Measurements from ENCODE around the gene SLC1A2.

DNA sequence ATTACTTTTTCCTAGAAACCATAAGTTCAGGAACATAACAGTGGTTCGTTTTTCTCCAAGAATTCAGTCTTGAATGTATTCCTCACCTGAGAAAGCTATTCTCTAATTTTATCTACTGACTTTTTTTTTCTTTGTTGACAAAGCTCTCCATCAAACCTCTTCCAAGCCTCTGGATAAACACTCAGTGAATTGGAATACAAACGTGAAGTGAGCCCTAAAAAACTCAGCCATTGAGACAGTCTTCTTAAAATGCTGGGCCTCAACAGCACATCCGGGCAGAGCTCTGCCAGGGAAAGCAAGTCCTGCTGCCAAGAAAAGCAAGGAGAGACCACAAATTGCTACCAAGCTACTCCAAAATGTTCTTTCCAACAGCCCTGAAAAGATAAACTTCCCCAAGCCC, 7.7 kb upstream of the SLC1A2 start:
- TF ChIP-seq, protein P1, sequence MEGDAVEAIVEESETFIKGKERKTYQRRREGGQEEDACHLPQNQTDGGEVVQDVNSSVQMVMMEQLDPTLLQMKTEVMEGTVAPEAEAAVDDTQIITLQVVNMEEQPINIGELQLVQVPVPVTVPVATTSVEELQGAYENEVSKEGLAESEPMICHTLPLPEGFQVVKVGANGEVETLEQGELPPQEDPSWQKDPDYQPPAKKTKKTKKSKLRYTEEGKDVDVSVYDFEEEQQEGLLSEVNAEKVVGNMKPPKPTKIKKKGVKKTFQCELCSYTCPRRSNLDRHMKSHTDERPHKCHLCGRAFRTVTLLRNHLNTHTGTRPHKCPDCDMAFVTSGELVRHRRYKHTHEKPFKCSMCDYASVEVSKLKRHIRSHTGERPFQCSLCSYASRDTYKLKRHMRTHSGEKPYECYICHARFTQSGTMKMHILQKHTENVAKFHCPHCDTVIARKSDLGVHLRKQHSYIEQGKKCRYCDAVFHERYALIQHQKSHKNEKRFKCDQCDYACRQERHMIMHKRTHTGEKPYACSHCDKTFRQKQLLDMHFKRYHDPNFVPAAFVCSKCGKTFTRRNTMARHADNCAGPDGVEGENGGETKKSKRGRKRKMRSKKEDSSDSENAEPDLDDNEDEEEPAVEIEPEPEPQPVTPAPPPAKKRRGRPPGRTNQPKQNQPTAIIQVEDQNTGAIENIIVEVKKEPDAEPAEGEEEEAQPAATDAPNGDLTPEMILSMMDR (IDR thresholded peaks at IDR 0.05; ENCODE audit: low read depth, low read length): no peak
- TF ChIP-seq POLR2A (IDR thresholded peaks at IDR 0.05; ENCODE audit: extremely low read depth, insufficient read length) (no peak), MYC (IDR thresholded peaks at IDR 0.05; ENCODE audit: low read depth, low read length) (no peak)
